CD4-positive, alpha-beta T cell treated with Interferon gamma for 1 hour (primary cell): ENCODE measurements around the gene NRROS.
"Not testable (repeated sequence)": the region's sequence is repeated elsewhere in the genome, so short reads cannot be mapped to it uniquely, and the experiment has no call there.

Experiments used
- DNase-seq: peaks from one replicate; pipeline ENCODE4 v3.0.0-alpha.2; 2020

NRROS gene

GRCh38 chr3:196625331-196625730, 14.2 kb upstream of the NRROS start:
- no peak for DNase-seq

GRCh38 chr3:196627918-196628231, 11.6 kb upstream of the NRROS start:
- no peak for DNase-seq

- no peak for DNase-seq
These were observed 10.3 kb upstream of the NRROS start for GRCh38 chr3:196629228-196629627.

- DNase-seq, result no peak
These were observed 7.8 kb upstream of the NRROS start for GRCh38 chr3:196631682-196632045.

GRCh38 chr3:196632046-196632751, 7.3 kb upstream of the NRROS start:
- peak; percentile 88 for DNase-seq

GRCh38 chr3:196633555-196634151, 5.8 kb upstream of the NRROS start:
- no peak for DNase-seq

GRCh38 chr3:196634224-196634623, 5.3 kb upstream of the NRROS start:
- peak; percentile 60 for DNase-seq

- no peak for DNase-seq
These were observed 4.7 kb upstream of the NRROS start for GRCh38 chr3:196634829-196635228.

- no peak for DNase-seq
These were observed 2.8 kb upstream of the NRROS start for GRCh38 chr3:196636369-196637349.

GRCh38 chr3:196637941-196638340, 1.6 kb upstream of the NRROS start:
- not testable (repeated sequence) for DNase-seq

- no peak for DNase-seq
These were observed 522 bp upstream of the NRROS start for GRCh38 chr3:196638861-196639482.

- no peak for DNase-seq
These were observed 964 bp downstream of the NRROS start for GRCh38 chr3:196640297-196641018.

- DNase-seq, result peak; percentile 41
These were observed 2.0 kb downstream of the NRROS start for GRCh38 chr3:196641333-196642054.

GRCh38 chr3:196642434-196642833, 2.9 kb downstream of the NRROS start:
- no peak for DNase-seq

- peak; percentile 90 for DNase-seq
These were observed 3.8 kb downstream of the NRROS start for GRCh38 chr3:196643201-196643749.

- DNase-seq, result no peak
These were observed 4.3 kb downstream of the NRROS start for GRCh38 chr3:196643761-196644160.

GRCh38 chr3:196645096-196645495, 5.6 kb downstream of the NRROS start:
- no peak for DNase-seq

- no peak for DNase-seq
These were observed 6.6 kb downstream of the NRROS start for GRCh38 chr3:196645897-196646665.

- DNase-seq, result no peak
These were observed 7.2 kb downstream of the NRROS start for GRCh38 chr3:196646666-196647216.

GRCh38 chr3:196650740-196651311, 11.3 kb downstream of the NRROS start:
- DNase-seq, result peak; percentile 43
